ENCODE results near the gene RAB40C.

DNA sequence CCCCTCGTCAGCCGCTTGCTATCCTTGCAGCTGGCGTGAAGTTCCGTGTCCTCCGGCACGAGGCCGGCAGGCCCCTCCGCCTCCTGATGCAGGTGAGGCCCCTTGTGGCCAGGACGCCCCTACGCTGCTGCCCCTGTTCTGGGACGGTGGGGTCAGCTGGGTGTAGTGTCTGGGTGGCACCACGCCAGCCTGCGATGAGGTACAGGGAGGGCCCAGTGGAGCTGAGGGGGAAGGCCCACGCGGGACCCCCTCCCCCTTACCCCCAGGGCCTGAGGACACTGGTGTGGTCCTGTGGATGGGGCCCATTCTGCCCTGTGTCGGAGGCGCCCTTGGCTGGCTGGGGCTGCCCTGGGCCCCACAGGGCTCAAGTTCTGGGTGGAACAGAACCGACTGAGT is 7.7 kb upstream of the RAB40C start:
- TF ChIP-seq, protein P1, sequence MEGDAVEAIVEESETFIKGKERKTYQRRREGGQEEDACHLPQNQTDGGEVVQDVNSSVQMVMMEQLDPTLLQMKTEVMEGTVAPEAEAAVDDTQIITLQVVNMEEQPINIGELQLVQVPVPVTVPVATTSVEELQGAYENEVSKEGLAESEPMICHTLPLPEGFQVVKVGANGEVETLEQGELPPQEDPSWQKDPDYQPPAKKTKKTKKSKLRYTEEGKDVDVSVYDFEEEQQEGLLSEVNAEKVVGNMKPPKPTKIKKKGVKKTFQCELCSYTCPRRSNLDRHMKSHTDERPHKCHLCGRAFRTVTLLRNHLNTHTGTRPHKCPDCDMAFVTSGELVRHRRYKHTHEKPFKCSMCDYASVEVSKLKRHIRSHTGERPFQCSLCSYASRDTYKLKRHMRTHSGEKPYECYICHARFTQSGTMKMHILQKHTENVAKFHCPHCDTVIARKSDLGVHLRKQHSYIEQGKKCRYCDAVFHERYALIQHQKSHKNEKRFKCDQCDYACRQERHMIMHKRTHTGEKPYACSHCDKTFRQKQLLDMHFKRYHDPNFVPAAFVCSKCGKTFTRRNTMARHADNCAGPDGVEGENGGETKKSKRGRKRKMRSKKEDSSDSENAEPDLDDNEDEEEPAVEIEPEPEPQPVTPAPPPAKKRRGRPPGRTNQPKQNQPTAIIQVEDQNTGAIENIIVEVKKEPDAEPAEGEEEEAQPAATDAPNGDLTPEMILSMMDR (conservative IDR thresholded peaks at IDR 0.05 in 1 of 2, IDR thresholded peaks at IDR 0.05 in 1 of 2; ENCODE audit: extremely low read depth in 1 of 2, insufficient read depth in 1 of 2, low read depth in 1 of 2, low read length in 2 of 2), result no peak
- TF ChIP-seq EZH2 (IDR thresholded peaks at IDR 0.05; ENCODE audit: borderline replicate concordance, low read length), result no peak
